Keratinocyte (primary cell): Measurements from ENCODE around the gene ANO8. TPM values are rescaled to one million over a fixed set of nuclear protein-coding genes. Genes with fewer than 3 reads are reported as not detected.

Experiments
- DNase-seq: peaks from one replicate; pipeline ENCODE4 v3.0.0-alpha.2; 2011; ENCODE audit warnings: low read depth, missing footprints, low spot score
- FAIRE-seq: peaks from 2 replicates; lab custom pipeline; 2011; peaks lifted over from hg19 to GRCh38; lab: Jason Lieb, UNC
- H2AFZ ChIP-seq: 2 replicates; pipeline ENCODE4 v1.6.0; 2012; ENCODE audit warnings: low read length, control low read depth, inconsistent platforms; ENCODE audit not compliant: control insufficient read depth
- H3K27ac ChIP-seq: 2 replicates; pipeline ENCODE4 v1.5.1; 2011; ENCODE audit warnings: low read length; ENCODE audit not compliant: control insufficient read depth, insufficient read depth
- H3K27me3 ChIP-seq: 3 replicates; pipeline ENCODE4 v1.6.0; 2011; ENCODE audit warnings: low read length; ENCODE audit not compliant: control insufficient read depth, insufficient read depth; ENCODE audit errors: extremely low read depth
- H3K36me3 ChIP-seq, 2 experiments: 2 replicates in 1 of 2; 3 replicates in 1 of 2; pipeline ENCODE4 v1.5.1; 2011; ENCODE audit warnings: low read length in 2 of 2, mild to moderate bottlenecking in 1 of 2; ENCODE audit not compliant: control insufficient read depth in 2 of 2, insufficient read depth in 2 of 2; ENCODE audit errors: extremely low read depth in 1 of 2
- H3K4me1 ChIP-seq: 3 replicates; pipeline ENCODE4 v1.5.1; 2011; ENCODE audit warnings: low read length; ENCODE audit not compliant: control insufficient read depth, insufficient read depth; ENCODE audit errors: extremely low read depth
- H3K4me2 ChIP-seq: 3 replicates; pipeline ENCODE4 v1.6.0; 2011; ENCODE audit warnings: low read depth, low read length; ENCODE audit not compliant: control insufficient read depth, insufficient read depth; ENCODE audit errors: extremely low read depth
- H3K4me3 ChIP-seq, 3 experiments: fragments of 200-600 bp in 1 of 3; sonication (generic) in 1 of 3; 2 replicates in 2 of 3; 3 replicates in 1 of 3; pipeline ENCODE4 v1.5.1; 2011 to 2016; ENCODE audit warnings: low read length in 3 of 3, mild to moderate bottlenecking in 3 of 3, control low read depth in 2 of 3, inconsistent platforms in 1 of 3, low read depth in 1 of 3, mixed read lengths in 1 of 3, mixed run types in 1 of 3, moderate library complexity in 1 of 3; ENCODE audit not compliant: control insufficient read depth in 2 of 3, insufficient read depth in 2 of 3; ENCODE audit errors: extremely low read depth in 1 of 3
- H3K79me2 ChIP-seq: 2 replicates; pipeline ENCODE4 v1.6.0; 2012; ENCODE audit warnings: low read length; ENCODE audit not compliant: control insufficient read depth, insufficient read depth
- H3K9ac ChIP-seq: 3 replicates; pipeline ENCODE4 v1.6.0; 2011; ENCODE audit warnings: low read length; ENCODE audit not compliant: control insufficient read depth, insufficient read depth; ENCODE audit errors: extremely low read depth
- H3K9me1 ChIP-seq: 3 replicates; pipeline ENCODE4 v1.6.0; 2011; ENCODE audit warnings: low read length; ENCODE audit not compliant: control insufficient read depth, insufficient read depth; ENCODE audit errors: extremely low read depth
- H3K9me3 ChIP-seq: 2 replicates; pipeline ENCODE4 v1.5.1; 2012; ENCODE audit warnings: low read depth, low read length; ENCODE audit not compliant: control insufficient read depth
- H4K20me1 ChIP-seq: 3 replicates; pipeline ENCODE4 v1.6.0; 2011; ENCODE audit warnings: low read length; ENCODE audit not compliant: control insufficient read depth, insufficient read depth; ENCODE audit errors: extremely low read depth
- EZH2 ChIP-seq: IDR thresholded peaks from one replicate; pipeline ENCODE4 v1.6.1; 2012; ENCODE audit warnings: inconsistent platforms, mild to moderate bottlenecking, low read length, moderate library complexity
- dilution Hi-C: fragments of 300-500 bp; cut with MboI; formaldehyde crosslinking; loops from one replicate; pipeline ENCODE4 v1.7.0; 2020; ENCODE audit warnings: low sequenced_read_pairs; ENCODE audit not compliant: extremely low pct_ligation_motif_present
- polyA plus RNA-seq, 5 experiments: library from polyadenylated mRNA; depleted of rRNA in 3 of 5; stranded (reverse) in 3 of 5; stranded (forward) in 1 of 5; unstranded in 1 of 5; fragments of >200 nt; gene quantifications; 1 replicate in 1 of 5; 2 replicates in 3 of 5; 3 replicates in 1 of 5; pipeline versions ENCODE4 v1.2.1 to v1.2.3, GENCODE V29; 2011 to 2012; ENCODE audit warnings: missing spikeins in 2 of 5, low read depth in 1 of 5, low replicate concordance in 1 of 5
- TF ChIP-seq, protein P1 (sequence below), 3 experiments: IDR thresholded peaks in 1 of 3; conservative IDR thresholded peaks in 1 of 3; optimal IDR thresholded peaks in 1 of 3; 2 replicates in 2 of 3; 3 replicates in 1 of 3; pipeline versions ENCODE3 to v1.5.1; 2011; ENCODE audit warnings: low read length in 3 of 3, mild to moderate bottlenecking in 3 of 3, moderate library complexity in 2 of 3, control low read depth in 1 of 3, inconsistent platforms in 1 of 3; ENCODE audit not compliant: insufficient read depth in 2 of 3; ENCODE audit errors: extremely low read depth in 1 of 3

Gene ANO8
- polyA plus RNA-seq, 1 donor (not counting 4 experiments of a cell fraction or from before 2014, with no cell fraction given), result 1.6 TPM

GRCh38 chr19:17292301-17293074 is 42.2 kb downstream of the ANO8 start:
- FAIRE-seq, result peak; percentile 81
- Histone ChIP-seq H3K4me3 (peak overlapping the region; percentile 30 to 80 (median 65)), H3K9ac (peak overlapping the region; percentile 61), H3K36me3 (peaks cover 0 to 9% of the 10 kb centered on the region in 2 experiments), H4K20me1 (peaks cover 3% of the 10 kb centered on the region), H3K27ac (peak overlapping the region; percentile 8), H2AFZ (peak overlapping the region; percentile 93), H3K4me1 (peaks cover 11% of the 10 kb centered on the region), H3K9me1 (no peaks in the 10 kb centered on the region), H3K9me3 (no peaks in the 10 kb centered on the region), H3K27me3 (no peaks in the 10 kb centered on the region), H3K4me2 (peak overlapping the region; percentile 80), H3K79me2 (peaks cover 4% of the 10 kb centered on the region)
- DNase-seq, result no peak
- no peak for TF ChIP-seq EZH2
- TF ChIP-seq, protein P1, sequence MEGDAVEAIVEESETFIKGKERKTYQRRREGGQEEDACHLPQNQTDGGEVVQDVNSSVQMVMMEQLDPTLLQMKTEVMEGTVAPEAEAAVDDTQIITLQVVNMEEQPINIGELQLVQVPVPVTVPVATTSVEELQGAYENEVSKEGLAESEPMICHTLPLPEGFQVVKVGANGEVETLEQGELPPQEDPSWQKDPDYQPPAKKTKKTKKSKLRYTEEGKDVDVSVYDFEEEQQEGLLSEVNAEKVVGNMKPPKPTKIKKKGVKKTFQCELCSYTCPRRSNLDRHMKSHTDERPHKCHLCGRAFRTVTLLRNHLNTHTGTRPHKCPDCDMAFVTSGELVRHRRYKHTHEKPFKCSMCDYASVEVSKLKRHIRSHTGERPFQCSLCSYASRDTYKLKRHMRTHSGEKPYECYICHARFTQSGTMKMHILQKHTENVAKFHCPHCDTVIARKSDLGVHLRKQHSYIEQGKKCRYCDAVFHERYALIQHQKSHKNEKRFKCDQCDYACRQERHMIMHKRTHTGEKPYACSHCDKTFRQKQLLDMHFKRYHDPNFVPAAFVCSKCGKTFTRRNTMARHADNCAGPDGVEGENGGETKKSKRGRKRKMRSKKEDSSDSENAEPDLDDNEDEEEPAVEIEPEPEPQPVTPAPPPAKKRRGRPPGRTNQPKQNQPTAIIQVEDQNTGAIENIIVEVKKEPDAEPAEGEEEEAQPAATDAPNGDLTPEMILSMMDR (optimal IDR thresholded peaks at IDR 0.05 in 1 of 3, IDR thresholded peaks at IDR 0.05 in 1 of 3, conservative IDR thresholded peaks at IDR 0.05 in 1 of 3; ENCODE audit: extremely low read depth in 1 of 3, insufficient read depth in 2 of 3, low read length in 3 of 3), result peak; percentile 75 to 97 (median 92)
- dilution Hi-C loops, result no loop called here

GRCh38 chr19:17289489-17289888 is 45.2 kb downstream of the ANO8 start:
- Histone ChIP-seq H2AFZ (no peak overlapping the region), H3K4me3 (no peak overlapping the region), H3K4me1 (no peaks in the 10 kb centered on the region), H3K4me2 (no peak overlapping the region), H3K36me3 (peaks cover 0 to 7% of the 10 kb centered on the region in 2 experiments), H3K9ac (no peak overlapping the region), H3K27ac (no peak overlapping the region), H3K9me3 (no peaks in the 10 kb centered on the region), H3K79me2 (peaks cover 4% of the 10 kb centered on the region), H4K20me1 (no peaks in the 10 kb centered on the region), H3K9me1 (no peaks in the 10 kb centered on the region), H3K27me3 (no peaks in the 10 kb centered on the region)
- FAIRE-seq (no peak), DNase-seq (no peak)
- dilution Hi-C loops, result no loop called here
- TF ChIP-seq, protein P1 (optimal IDR thresholded peaks at IDR 0.05 in 1 of 3, IDR thresholded peaks at IDR 0.05 in 1 of 3, conservative IDR thresholded peaks at IDR 0.05 in 1 of 3; ENCODE audit: extremely low read depth in 1 of 3, insufficient read depth in 2 of 3, low read length in 3 of 3), result no peak
- TF ChIP-seq EZH2, result no peak
